Vagina (tissue), 2 donors: ENCODE data around the gene LMOD3. TPM values are rescaled to one million over a fixed set of nuclear protein-coding genes. Genes with fewer than 3 reads are reported as not detected.
A peak's percentile ranks its signal among the peaks of the same experiment; 100 is the strongest.

Experiments used
- DNase-seq, 2 donors: peaks; one replicate each; pipeline ENCODE4 v3.0.0-alpha.2; 2017; ENCODE audit errors: extremely low spot score in 2 of 2
- H3K27ac ChIP-seq: fragments of 200-600 bp; sonication (generic); one replicate; pipeline ENCODE4 v1.5.1; 2019
- H3K27me3 ChIP-seq: fragments of 200-600 bp; sonication (generic); one replicate; pipeline ENCODE4 v1.5.1; 2019
- H3K36me3 ChIP-seq, 2 donors: fragments of 200-600 bp; sonication (generic); one replicate each; pipeline ENCODE4 v1.5.1; 2017 to 2019
- H3K4me1 ChIP-seq: fragments of 200-600 bp; sonication (generic); one replicate; pipeline ENCODE4 v1.5.1; 2019
- H3K4me3 ChIP-seq, 2 donors: fragments of 200-600 bp; sonication (generic); 1 replicate in 1 of 2; 2 replicates in 1 of 2; pipeline ENCODE4 v1.5.1; 2016 to 2019
- H3K9me3 ChIP-seq: fragments of 200-600 bp; sonication (generic); one replicate; pipeline ENCODE4 v1.5.1; 2019
- POLR2A ChIP-seq, 2 donors: fragments of 450-650 bp; IDR thresholded peaks; one replicate each; pipeline ENCODE4 v1.6.1; 2017; ENCODE audit warnings: antibody characterized with exemption in 2 of 2, mild to moderate bottlenecking in 2 of 2, moderate library complexity in 2 of 2
- POLR2AphosphoS5 ChIP-seq, 2 donors: sonication (generic); formaldehyde crosslinking; IDR thresholded peaks; one replicate each; pipeline ENCODE4 v1.9.0; 2017; ENCODE audit warnings: antibody characterized with exemption in 2 of 2, mild to moderate bottlenecking in 2 of 2, low read depth in 1 of 2; ENCODE audit not compliant: insufficient read depth in 1 of 2
- intact Hi-C: fragments of 100-400 bp; cut with DNase I; formaldehyde crosslinking; loops from one replicate; pipeline ENCODE4 v1.15.1; 2023
- total RNA-seq: library from RNA; depleted of rRNA; stranded (reverse); fragments of >200 nt; gene quantifications from one replicate; pipeline ENCODE4 v1.2.3, GENCODE V29; 2016
- TF ChIP-seq, protein P1 (sequence below), 3 experiments: fragments of 450-650 bp in 2 of 3; fragments of 200-600 bp in 1 of 3; sonication (generic) in 1 of 3; IDR thresholded peaks; one replicate each; pipeline ENCODE4 v1.5.1; 2017 to 2019; ENCODE audit warnings: antibody characterized with exemption in 3 of 3, mild to moderate bottlenecking in 2 of 3, moderate library complexity in 2 of 3

The LMOD3 gene
- total RNA-seq, 1 donor from 2014 or later = not detected

GRCh38 chr3:69097407-69098086, 24.8 kb downstream of the LMOD3 start:
- H3K27ac ChIP-seq = no peak overlapping the region
- TF ChIP-seq, protein P1, sequence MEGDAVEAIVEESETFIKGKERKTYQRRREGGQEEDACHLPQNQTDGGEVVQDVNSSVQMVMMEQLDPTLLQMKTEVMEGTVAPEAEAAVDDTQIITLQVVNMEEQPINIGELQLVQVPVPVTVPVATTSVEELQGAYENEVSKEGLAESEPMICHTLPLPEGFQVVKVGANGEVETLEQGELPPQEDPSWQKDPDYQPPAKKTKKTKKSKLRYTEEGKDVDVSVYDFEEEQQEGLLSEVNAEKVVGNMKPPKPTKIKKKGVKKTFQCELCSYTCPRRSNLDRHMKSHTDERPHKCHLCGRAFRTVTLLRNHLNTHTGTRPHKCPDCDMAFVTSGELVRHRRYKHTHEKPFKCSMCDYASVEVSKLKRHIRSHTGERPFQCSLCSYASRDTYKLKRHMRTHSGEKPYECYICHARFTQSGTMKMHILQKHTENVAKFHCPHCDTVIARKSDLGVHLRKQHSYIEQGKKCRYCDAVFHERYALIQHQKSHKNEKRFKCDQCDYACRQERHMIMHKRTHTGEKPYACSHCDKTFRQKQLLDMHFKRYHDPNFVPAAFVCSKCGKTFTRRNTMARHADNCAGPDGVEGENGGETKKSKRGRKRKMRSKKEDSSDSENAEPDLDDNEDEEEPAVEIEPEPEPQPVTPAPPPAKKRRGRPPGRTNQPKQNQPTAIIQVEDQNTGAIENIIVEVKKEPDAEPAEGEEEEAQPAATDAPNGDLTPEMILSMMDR (IDR thresholded peaks at IDR 0.05) = no peak
- TF ChIP-seq POLR2AphosphoS5 (IDR thresholded peaks at IDR 0.05; ENCODE audit: insufficient read depth in 1 of 2, low read depth in 1 of 2) (no peak), POLR2A (IDR thresholded peaks at IDR 0.05) (no peak)
- peaks cover 0 to 9% of the 10 kb centered on the region in 2 donors for H3K36me3 ChIP-seq
- peaks cover 55% of the 10 kb centered on the region for H3K4me1 ChIP-seq
- no peak overlapping the region for H3K4me3 ChIP-seq
- no peaks in the 10 kb centered on the region for H3K9me3 ChIP-seq
- intact Hi-C loops = no loop called here
- DNase-seq = no peak
- H3K27me3 ChIP-seq = no peaks in the 10 kb centered on the region

DNA sequence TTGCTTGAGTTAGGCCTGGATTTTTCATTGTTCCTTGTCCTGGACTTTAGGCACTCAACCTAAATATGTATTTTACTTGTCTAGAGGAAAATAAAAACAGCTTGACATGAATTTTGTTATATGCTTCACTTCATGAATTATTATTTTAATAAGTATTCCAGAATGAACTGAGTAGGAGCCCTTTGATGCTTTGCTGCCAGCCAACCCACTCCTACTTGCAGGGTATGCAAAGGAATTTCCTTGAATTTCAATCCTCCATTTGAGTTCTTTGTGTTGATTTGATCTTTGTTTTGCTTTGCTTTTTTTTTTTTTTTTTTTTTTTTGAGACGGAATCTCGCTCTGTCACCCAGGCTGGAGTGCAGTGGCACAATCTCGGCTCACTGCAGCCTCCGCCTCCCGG, 26.1 kb downstream of the LMOD3 start:
- Histone ChIP-seq H3K27ac (peak overlapping the region; percentile 22), H3K4me1 (peaks cover 67% of the 10 kb centered on the region), H3K36me3 (no peaks in the 10 kb centered on the region), H3K4me3 (no peak overlapping the region), H3K9me3 (no peaks in the 10 kb centered on the region), H3K27me3 (no peaks in the 10 kb centered on the region)
- intact Hi-C loops = no loop called here
- DNase-seq = no peak
- TF ChIP-seq POLR2A (IDR thresholded peaks at IDR 0.05) (no peak), POLR2AphosphoS5 (IDR thresholded peaks at IDR 0.05; ENCODE audit: insufficient read depth in 1 of 2, low read depth in 1 of 2) (no peak)
- TF ChIP-seq, protein P1 (IDR thresholded peaks at IDR 0.05) = no peak

DNA sequence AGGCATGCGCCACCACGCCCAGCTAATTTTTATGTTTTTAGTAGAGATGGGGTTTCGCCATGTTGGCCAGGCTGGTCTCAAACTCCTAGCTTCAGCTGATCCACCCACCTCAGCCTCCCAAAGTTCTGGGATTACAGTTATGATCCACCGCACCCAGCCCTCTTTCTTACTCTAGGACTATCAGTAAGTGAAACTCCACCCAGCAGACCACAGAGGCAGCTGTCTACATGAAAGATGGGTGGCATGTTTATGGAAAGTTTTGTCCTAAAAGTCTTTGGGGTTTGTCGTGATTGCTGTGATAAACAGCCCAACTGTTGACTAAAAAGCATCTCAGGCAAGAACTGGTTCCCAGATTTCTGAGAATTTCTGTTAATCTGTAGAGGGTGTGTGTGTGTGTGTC, 26.8 kb downstream of the LMOD3 start:
- H3K4me1 ChIP-seq = peaks cover 74% of the 10 kb centered on the region
- no peaks in the 10 kb centered on the region for H3K27me3 ChIP-seq
- intact Hi-C loops = no loop called here
- no peaks in the 10 kb centered on the region for H3K36me3 ChIP-seq
- no peak overlapping the region for H3K4me3 ChIP-seq
- H3K9me3 ChIP-seq = no peaks in the 10 kb centered on the region
- no peak for TF ChIP-seq POLR2AphosphoS5 (IDR thresholded peaks at IDR 0.05; ENCODE audit: insufficient read depth in 1 of 2, low read depth in 1 of 2)
- TF ChIP-seq, protein P1 (IDR thresholded peaks at IDR 0.05) = no peak
- no peak for TF ChIP-seq POLR2A (IDR thresholded peaks at IDR 0.05)
- DNase-seq = no peak
- H3K27ac ChIP-seq = peak overlapping the region; percentile 22

GRCh38 chr3:69094467-69095205, 27.8 kb downstream of the LMOD3 start:
- Histone ChIP-seq H3K36me3 (no peaks in the 10 kb centered on the region), H3K4me3 (no peak overlapping the region), H3K27me3 (no peaks in the 10 kb centered on the region), H3K27ac (peak overlapping the region; percentile 22), H3K4me1 (peaks cover 84% of the 10 kb centered on the region), H3K9me3 (no peaks in the 10 kb centered on the region)
- no peak for DNase-seq
- TF ChIP-seq, protein P1 (IDR thresholded peaks at IDR 0.05) = no peak
- intact Hi-C loops = no loop called here

- Histone ChIP-seq H3K4me1 (peaks cover 96% of the 10 kb centered on the region), H3K9me3 (no peaks in the 10 kb centered on the region), H3K27ac (peak overlapping the region; percentile 21), H3K27me3 (no peaks in the 10 kb centered on the region), H3K4me3 (no peak overlapping the region), H3K36me3 (no peaks in the 10 kb centered on the region)
- intact Hi-C loops = no loop called here
- no peak for DNase-seq
- no peak for TF ChIP-seq POLR2AphosphoS5 (IDR thresholded peaks at IDR 0.05; ENCODE audit: insufficient read depth in 1 of 2, low read depth in 1 of 2)
- no peak for TF ChIP-seq POLR2A (IDR thresholded peaks at IDR 0.05)
These were observed 30.3 kb downstream of the LMOD3 start for GRCh38 chr3:69092030-69092516.
